LNCaP clone FGC (cell line): ENCODE results near the gene BCAS3.

Source experiments
- DNase-seq: peaks from one replicate; pipeline ENCODE4 v3.0.0-alpha.2; 2011; ENCODE audit warnings: low read depth
- H3K4me3 ChIP-seq: 2 replicates; pipeline ENCODE4 v1.5.1; 2011; ENCODE audit warnings: mild to moderate bottlenecking, low read depth, low read length, control low read depth
- CTCF ChIP-seq: IDR thresholded peaks from 2 replicates; pipeline ENCODE4 v1.5.1; 2012; ENCODE audit warnings: mild to moderate bottlenecking; ENCODE audit not compliant: control insufficient read depth, insufficient read depth; ENCODE audit errors: extremely low read depth

The BCAS3 gene

GRCh38 chr17:60817192-60817591, 139.5 kb downstream of the BCAS3 start:
- no peak overlapping the region for H3K4me3 ChIP-seq
- TF ChIP-seq CTCF = no peak
- no peak for DNase-seq

GRCh38 chr17:60819447-60820130, 141.9 kb downstream of the BCAS3 start:
- H3K4me3 ChIP-seq = no peak overlapping the region
- no peak for DNase-seq
- no peak for TF ChIP-seq CTCF

- H3K4me3 ChIP-seq = no peak overlapping the region
- no peak for DNase-seq
- TF ChIP-seq CTCF = no peak
These were observed 145.9 kb downstream of the BCAS3 start for GRCh38 chr17:60823515-60823914.

GRCh38 chr17:60825351-60825750, 147.7 kb downstream of the BCAS3 start:
- no peak for TF ChIP-seq CTCF
- no peak overlapping the region for H3K4me3 ChIP-seq
- DNase-seq = no peak

GRCh38 chr17:60827943-60828342, 150.3 kb downstream of the BCAS3 start:
- no peak for TF ChIP-seq CTCF
- H3K4me3 ChIP-seq = no peak overlapping the region
- DNase-seq = no peak

- H3K4me3 ChIP-seq = no peak overlapping the region
- DNase-seq = no peak
- no peak for TF ChIP-seq CTCF
These were observed 154.5 kb downstream of the BCAS3 start for GRCh38 chr17:60832151-60832585.

- H3K4me3 ChIP-seq = no peak overlapping the region
- no peak for DNase-seq
- TF ChIP-seq CTCF = no peak
These were observed 155.0 kb downstream of the BCAS3 start for GRCh38 chr17:60832631-60833030.
